H1 (cell line): ENCODE results near the gene CDK2. TPM values are rescaled to one million over a fixed set of nuclear protein-coding genes. Genes with fewer than 3 reads are reported as not detected.
A peak's percentile ranks its signal among the peaks of the same experiment; 100 is the strongest.

Source experiments
- CTCF ChIA-PET: fragments of 300-600 bp; sonication (Branson Sonifier 250); formaldehyde crosslinking; loops from one replicate; lab custom pipeline; 2021; ENCODE audit not compliant: partially characterized antibody; lab: Charles Lee
- POLR2A ChIA-PET: fragments of 300-600 bp; sonication (Branson Sonifier 250); formaldehyde crosslinking; loops from one replicate; lab custom pipeline; 2021; ENCODE audit warnings: inconsistent platforms; ENCODE audit not compliant: partially characterized antibody; lab: Charles Lee
- DNase-seq, 2 experiments: peaks; one replicate each; pipeline versions ENCODE4 v3.0.0 to v3.0.0-alpha.2; 2010 to 2022; ENCODE audit warnings: low spot score in 2 of 2, low read depth in 1 of 2, mixed read lengths in 1 of 2
- FAIRE-seq: peaks from 2 replicates; lab custom pipeline; 2011; peaks lifted over from hg19 to GRCh38; lab: Jason Lieb, UNC
- H2AFZ ChIP-seq: 2 replicates; pipeline ENCODE4 v1.8.1; 2012; ENCODE audit warnings: low read length, inconsistent platforms
- H2AK5ac ChIP-seq: 2 replicates; pipeline ENCODE4 v1.6.1; 2013; ENCODE audit warnings: low read depth, low read length
- H2BK120ac ChIP-seq: replicated peaks from 2 replicates; pipeline ENCODE3; 2013; ENCODE audit warnings: low read depth, low read length, inconsistent platforms
- H2BK12ac ChIP-seq: 2 replicates; pipeline ENCODE4 v1.6.1; 2013; ENCODE audit warnings: low read depth, low read length
- H2BK15ac ChIP-seq: 2 replicates; pipeline ENCODE4 v1.6.1; 2013; ENCODE audit warnings: low read length
- H2BK20ac ChIP-seq: 2 replicates; pipeline ENCODE4 v1.6.1; 2013; ENCODE audit warnings: low read length
- H2BK5ac ChIP-seq: 2 replicates; pipeline ENCODE4 v1.6.1; 2013; ENCODE audit warnings: low read depth, low read length
- H3K14ac ChIP-seq: 2 replicates; pipeline ENCODE4 v1.6.1; 2013; ENCODE audit warnings: inconsistent platforms; ENCODE audit not compliant: insufficient read length
- H3K18ac ChIP-seq: 2 replicates; pipeline ENCODE4 v1.6.1; 2013; ENCODE audit warnings: low read length; ENCODE audit errors: extremely low read depth
- H3K23ac ChIP-seq: 2 replicates; pipeline ENCODE4 v1.6.1; 2013; ENCODE audit warnings: inconsistent platforms; ENCODE audit not compliant: insufficient read length
- H3K23me2 ChIP-seq: 2 replicates; pipeline ENCODE4 v1.6.1; 2013; ENCODE audit warnings: low read depth, low read length
- H3K27ac ChIP-seq: 2 replicates; pipeline ENCODE4 v1.6.1; 2011; ENCODE audit warnings: low read depth, low read length, inconsistent platforms
- H3K27me3 ChIP-seq, 4 experiments: replicated peaks in 1 of 4; 1 replicate in 1 of 4; 2 replicates in 3 of 4; pipeline versions ENCODE4 v1.6.1 to v1.8.1; 2011 to 2013; ENCODE audit warnings: low read length in 3 of 4, mild to moderate bottlenecking in 3 of 4, inconsistent platforms in 2 of 4, mixed read lengths in 2 of 4, moderate library complexity in 1 of 4; ENCODE audit not compliant: control insufficient read depth in 3 of 4, insufficient read depth in 3 of 4; ENCODE audit errors: extremely low read depth in 1 of 4
- H3K36me3 ChIP-seq, 4 experiments: 2 replicates each; pipeline versions ENCODE4 v1.6.1 to v1.8.1; 2011 to 2013; ENCODE audit warnings: mild to moderate bottlenecking in 4 of 4, low read length in 3 of 4, moderate library complexity in 2 of 4, control low read depth in 1 of 4, inconsistent platforms in 1 of 4; ENCODE audit not compliant: insufficient read depth in 4 of 4, control insufficient read depth in 2 of 4
- H3K4ac ChIP-seq: replicated peaks from 2 replicates; pipeline ENCODE3; 2013; ENCODE audit warnings: low read length, low read depth, mixed read lengths, inconsistent platforms; ENCODE audit not compliant: insufficient read length
- H3K4me1 ChIP-seq, 4 experiments: replicated peaks in 1 of 4; 1 replicate in 1 of 4; 2 replicates in 3 of 4; pipeline versions ENCODE4 v1.6.1 to v1.8.1; 2011 to 2013; ENCODE audit warnings: low read length in 3 of 4, inconsistent platforms in 2 of 4, mixed read lengths in 1 of 4; ENCODE audit not compliant: insufficient read depth in 4 of 4, control insufficient read depth in 3 of 4
- H3K4me2 ChIP-seq, 2 experiments: 2 replicates each; pipeline versions ENCODE4 v1.6.1 to v1.8.1; 2011 to 2013; ENCODE audit warnings: low read depth in 2 of 2, low read length in 2 of 2, control low read depth in 1 of 2, inconsistent platforms in 1 of 2, mild to moderate bottlenecking in 1 of 2; ENCODE audit not compliant: insufficient read depth in 1 of 2
- H3K4me3 ChIP-seq, 4 experiments: fragments of 200-600, 300-600 bp in 1 of 4; sonication (generic), shearing (Covaris generic), sonication (Bioruptor Twin) in 1 of 4; 2 replicates each; pipeline versions ENCODE4 v1.5.1 to v1.8.1; 2011 to 2016; ENCODE audit warnings: low read length in 4 of 4, low read depth in 3 of 4, control low read depth in 2 of 4, inconsistent platforms in 2 of 4, mild to moderate bottlenecking in 2 of 4, mixed read lengths in 1 of 4, moderate library complexity in 1 of 4; ENCODE audit not compliant: insufficient read depth in 2 of 4; ENCODE audit errors: extremely low read depth in 1 of 4
- H3K56ac ChIP-seq: replicated peaks from 2 replicates; pipeline ENCODE3; 2013; ENCODE audit warnings: low read depth, mild to moderate bottlenecking, mixed read lengths, low read length, inconsistent platforms; ENCODE audit not compliant: insufficient read length
- H3K79me1 ChIP-seq: 2 replicates; pipeline ENCODE4 v1.6.1; 2013; ENCODE audit warnings: low read depth, low read length, control low read depth
- H3K79me2 ChIP-seq, 2 experiments: 2 replicates each; pipeline versions ENCODE4 v1.6.1 to v1.8.1; 2012 to 2013; ENCODE audit warnings: low read length in 2 of 2, mild to moderate bottlenecking in 2 of 2, inconsistent platforms in 1 of 2; ENCODE audit not compliant: insufficient read depth in 2 of 2, control insufficient read depth in 1 of 2
- H3K9ac ChIP-seq, 4 experiments: replicated peaks in 1 of 4; 1 replicate in 1 of 4; 2 replicates in 3 of 4; pipeline versions ENCODE4 v1.6.1 to v1.8.1; 2011 to 2013; ENCODE audit warnings: low read depth in 3 of 4, low read length in 3 of 4, control low read depth in 2 of 4, mild to moderate bottlenecking in 2 of 4, moderate library complexity in 2 of 4, inconsistent platforms in 1 of 4; ENCODE audit errors: extremely low read depth in 1 of 4
- H3K9me3 ChIP-seq, 2 experiments: 2 replicates each; pipeline versions ENCODE4 v1.6.1 to v1.8.1; 2012 to 2013; ENCODE audit warnings: mild to moderate bottlenecking in 2 of 2, moderate library complexity in 2 of 2, control low read depth in 1 of 2, inconsistent platforms in 1 of 2, low read depth in 1 of 2, low read length in 1 of 2, mixed read lengths in 1 of 2; ENCODE audit not compliant: insufficient read depth in 2 of 2
- H4K20me1 ChIP-seq, 2 experiments: replicated peaks in 1 of 2; 2 replicates each; pipeline versions ENCODE3 to v1.8.1; 2011 to 2013; ENCODE audit warnings: inconsistent platforms in 2 of 2, low read length in 2 of 2, mild to moderate bottlenecking in 1 of 2; ENCODE audit not compliant: insufficient read depth in 2 of 2, control insufficient read depth in 1 of 2
- H4K5ac ChIP-seq: 2 replicates; pipeline ENCODE4 v1.6.1; 2013; ENCODE audit warnings: low read length, low read depth, mixed read lengths, inconsistent platforms; ENCODE audit not compliant: insufficient read length
- H4K8ac ChIP-seq: 2 replicates; pipeline ENCODE4 v1.8.0; 2013; ENCODE audit warnings: mild to moderate bottlenecking, moderate library complexity, low read length, inconsistent platforms; ENCODE audit not compliant: insufficient read depth; ENCODE audit errors: extremely low read depth
- H4K91ac ChIP-seq: replicated peaks from 2 replicates; pipeline ENCODE3; 2013; ENCODE audit warnings: low read length, mixed read lengths, inconsistent platforms; ENCODE audit not compliant: insufficient read length
- BACH1 ChIP-seq: IDR thresholded peaks from 2 replicates; pipeline ENCODE4 v1.6.1; 2012; ENCODE audit warnings: low read length, improper control_type of control experiment
- CREB1 ChIP-seq: IDR thresholded peaks from 2 replicates; pipeline ENCODE4 v1.6.1; 2012; ENCODE audit warnings: inconsistent platforms
- GTF2F1 ChIP-seq: IDR thresholded peaks from 2 replicates; pipeline ENCODE4 v1.6.1; 2012; ENCODE audit warnings: low read depth, low read length, improper control_type of control experiment, borderline replicate concordance
- HDAC6 ChIP-seq: IDR thresholded peaks from one replicate; pipeline ENCODE4 v1.7.1; 2012; ENCODE audit warnings: low read depth, mild to moderate bottlenecking, inconsistent platforms, low read length, moderate library complexity
- JUN ChIP-seq: IDR thresholded peaks from 2 replicates; pipeline ENCODE4 v1.6.1; 2011; ENCODE audit warnings: low read depth, mild to moderate bottlenecking, improper control_type of control experiment, low read length
- KDM4A ChIP-seq: IDR thresholded peaks from one replicate; pipeline ENCODE4 v1.7.1; 2012; ENCODE audit warnings: low read depth, mild to moderate bottlenecking, moderate library complexity, low read length, inconsistent platforms; ENCODE audit not compliant: severe bottlenecking
- KDM5A ChIP-seq: fragments of 200-600 bp; IDR thresholded peaks from 2 replicates; pipeline ENCODE4 v1.7.1; 2012; ENCODE audit warnings: mild to moderate bottlenecking, low read length, inconsistent platforms, mixed read lengths
- SIN3A ChIP-seq, 2 experiments: IDR thresholded peaks in 1 of 2; conservative IDR thresholded peaks in 1 of 2; 2 replicates each; pipeline ENCODE4 v1.6.1; 2011 to 2012; ENCODE audit warnings: low read length in 2 of 2, improper control_type of control experiment in 1 of 2, low read depth in 1 of 2, mild to moderate bottlenecking in 1 of 2
- WGBS, 2 experiments: shearing (Covaris generic) in 1 of 2; methylation state at CpG; one replicate each; pipeline versions ENCODE4 v1.1.6 to v1.1.7; 2013 to 2015; ENCODE audit warnings: low lambda C conversion rate in 2 of 2, mixed read lengths in 2 of 2, inconsistent platforms in 1 of 2, low coverage in 1 of 2, missing lambda C conversion rate in 1 of 2; ENCODE audit not compliant: insufficient replicate concordance in 2 of 2, insufficient coverage in 1 of 2, insufficient read length in 1 of 2; ENCODE audit errors: extremely low coverage in 1 of 2, missing lambda C conversion rate in 1 of 2; 5-methylcytosine and 5-hydroxymethylcytosine counted together
- polyA plus RNA-seq, 7 experiments: library from polyadenylated mRNA; depleted of rRNA in 3 of 7; stranded (reverse) in 5 of 7; unstranded in 2 of 7; fragments of >200 nt in 5 of 7; fragments of 200-250 nt in 2 of 7; gene quantifications; 1 replicate in 5 of 7; 2 replicates in 1 of 7; 4 replicates in 1 of 7; pipeline versions ENCODE4 v1.2.1 to v1.2.3, GENCODE V29; 2011 to 2013; ENCODE audit warnings: missing spikeins in 2 of 7, mixed read lengths in 2 of 7
- total RNA-seq: library from RNA; stranded (reverse); fragmentation: NEBNext Ultra II Directional; extraction: Animal tissue kit (Norgen Biotek cat#: 25700); gene quantifications from 2 replicates; pipeline ENCODE4 v1.2.1, GENCODE V29; 2021

Gene CDK2
- total and polyA plus RNA-seq, 2 of the 8 experiments (the other 6 are each of a cell fraction or from before 2014, with no cell fraction given) = 39.4 to 42.5 TPM

- Histone ChIP-seq H3K4ac (no peak overlapping the region), H3K27ac (peak overlapping the region; percentile 62), H2BK5ac (peak overlapping the region; percentile 92), H3K4me3 (peak overlapping the region; percentile 52 to 90 (median 83)), H3K27me3 (no peaks in the 10 kb centered on the region), H2BK120ac (no peak overlapping the region), H3K14ac (no peak overlapping the region), H2AK5ac (no peak overlapping the region), H3K18ac (peak overlapping the region; percentile 93), H3K56ac (peak overlapping the region; percentile 88), H3K79me2 (no peaks in the 10 kb centered on the region), H3K9me3 (no peaks in the 10 kb centered on the region), H3K9ac (peak overlapping the region; percentile 56 to 91 (median 76)), H2BK12ac (peak overlapping the region; percentile 92; the same call in 1 of the 2 replicates), H4K91ac (no peak overlapping the region), H2BK15ac (peak overlapping the region; percentile 92; the same call in 1 of the 2 replicates), H3K79me1 (0 out of 2 replicates have a peak, but pooled peaks cover 2% of the 10 kb centered on the region), H4K8ac (peak overlapping the region; percentile 88), H3K4me1 (peaks cover 0 to 4% (median 2%) of the 10 kb centered on the region in 4 experiments; a peak in 3 of 7 replicates), H3K23me2 (peaks cover 9% of the 10 kb centered on the region), H4K20me1 (no peaks in the 10 kb centered on the region), H4K5ac (peak overlapping the region; percentile 82), H3K36me3 (peaks cover 0 to 8% (median 2%) of the 10 kb centered on the region in 4 experiments; a peak in 2 of 8 replicates), H2BK20ac (no peak overlapping the region), H3K4me2 (peak overlapping the region; percentile 81 to 84), H3K23ac (no peak overlapping the region), H2AFZ (peak overlapping the region; percentile 10)
- ChIA-PET POLR2A (interaction anchor here (0.6 to 6.9 kb wide), 28 partner anchors 10 to 314 kb away, joined by 3 to 82 read pairs (median 4); partner anchors contain the start of genes CD63, ERBB3, IKZF4 and RAB5B), CTCF (interaction anchor here (0.7 to 4.0 kb wide), 6 partner anchors 11 to 269 kb away, joined by 3 to 20 read pairs (median 8); partner anchors contain the start of gene SUOX)
- WGBS, 2 experiments = 7% methylated on average over 11 of the region's 44 CpGs; no CpG with 5 or more reads in 1 of the 2 experiments
- peak in 1 of 2 experiments; percentile 94 for DNase-seq
- FAIRE-seq = no peak
- TF ChIP-seq KDM4A = peak; percentile 42
- no peak for TF ChIP-seq GTF2F1
- no peak for TF ChIP-seq BACH1
- peak in 1 of 2 experiments; percentile 17; a peak in 1 of 4 replicates for TF ChIP-seq SIN3A (conservative IDR thresholded peaks at IDR 0.05 in 1 of 2, IDR thresholded peaks at IDR 0.05 in 1 of 2; ENCODE audit: low read depth in 1 of 2, low read length in 2 of 2)
- no peak for TF ChIP-seq KDM5A
- TF ChIP-seq HDAC6 = no peak
- no peak for TF ChIP-seq JUN
- TF ChIP-seq CREB1 = no peak
These were observed 41.2 kb downstream of the CDK2 start for GRCh38 chr12:56007564-56008559.
